ENCODE results near the gene NEURL1B. TPM values are rescaled to one million over a fixed set of nuclear protein-coding genes. Genes with fewer than 3 reads are reported as not detected.
A peak's percentile ranks its signal among the peaks of the same experiment; 100 is the strongest.

Gene NEURL1B
- 1 to 10 TPM; 3.0 to 3.3 TPM for total RNA-seq

DNA sequence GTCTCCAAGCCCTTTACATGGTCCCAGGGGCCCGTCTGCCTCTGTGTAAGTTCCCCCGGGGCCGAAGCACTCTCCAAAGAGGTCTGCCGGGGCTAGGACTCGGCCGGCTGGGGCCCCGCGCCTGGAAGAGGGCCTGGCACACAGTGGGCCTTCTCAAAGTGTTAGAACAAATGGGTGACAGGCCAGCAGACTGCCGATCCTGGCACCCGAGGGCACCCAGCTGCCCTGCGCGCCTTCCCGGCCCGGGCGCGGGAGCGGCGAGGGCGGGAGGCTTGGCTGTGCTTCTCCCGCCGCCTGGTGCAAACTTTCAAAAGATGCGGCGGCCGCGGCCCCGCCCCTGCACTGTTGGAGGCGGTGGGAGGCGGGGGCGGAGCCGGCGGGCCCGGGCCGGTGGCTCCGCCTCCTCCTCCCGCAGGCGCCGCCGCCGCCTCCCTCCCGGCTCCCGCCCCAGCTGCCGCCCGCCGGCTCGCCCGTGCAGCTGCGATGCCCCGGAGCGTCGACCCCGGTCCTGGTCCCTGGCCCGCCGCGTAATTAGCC is at the start of gene NEURL1B:
NEURL1B (plus strand) TSS at position 442 of the 537 bp plus-strand sequence. CDS start 144 bp downstream, outside the sequence.
- H3K4me1 Mint-ChIP-seq: peaks cover 9% of the 10 kb centered on the region
- peak; percentile 74 for DNase-seq
- ChIA-PET CTCF (interaction anchor here (1.2 kb wide), 1 partner anchor 56 kb away, joined by 3 read pairs; no protein-coding TSS in a partner anchor), POLR2A (interaction anchor here (0.9 kb wide), 1 partner anchor 56 kb away, joined by 4 read pairs; no protein-coding TSS in a partner anchor)
- no peaks in the 10 kb centered on the region for H3K36me3 Mint-ChIP-seq (ENCODE audit: low read depth)
- H3K9me3 Mint-ChIP-seq: no peaks in the 10 kb centered on the region
- peaks cover 46% of the 10 kb centered on the region for H3K27me3 Mint-ChIP-seq
- H3K27ac Mint-ChIP-seq: no peak within 1 kb of the TSS
- H3K4me3 Mint-ChIP-seq: peak within 1 kb of the TSS; percentile 62

DNA sequence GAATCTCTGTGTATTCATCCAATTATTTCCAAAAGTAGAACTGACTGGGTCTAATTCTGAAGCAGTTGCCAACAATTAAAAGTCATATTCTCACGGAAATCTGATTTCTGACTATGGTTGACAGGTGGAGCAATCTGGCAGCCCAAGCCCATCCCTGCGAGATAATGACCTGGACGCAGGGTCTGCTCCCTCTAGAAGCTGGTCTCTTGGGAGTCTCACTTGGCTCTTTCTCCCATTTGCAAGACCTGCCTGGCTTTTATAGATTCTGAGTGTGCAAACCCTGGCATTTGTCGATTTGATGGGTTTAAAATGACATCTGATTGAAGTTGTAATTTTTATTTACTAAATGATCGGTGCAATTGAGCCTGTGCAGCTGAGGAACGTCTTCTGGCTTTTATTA is 49.4 kb upstream of the NEURL1B start:
- no peaks in the 10 kb centered on the region for H3K36me3 Mint-ChIP-seq (ENCODE audit: low read depth)
- H3K27me3 Mint-ChIP-seq: peaks cover 2% of the 10 kb centered on the region
- CTCF ChIA-PET: no interaction called here
- POLR2A ChIA-PET: no interaction called here
- H3K4me1 Mint-ChIP-seq: no peaks in the 10 kb centered on the region
- DNase-seq: no peak
- peaks cover under 1% of the 10 kb centered on the region for H3K9me3 Mint-ChIP-seq
- H3K27ac Mint-ChIP-seq: no peak overlapping the region
- H3K4me3 Mint-ChIP-seq: no peak overlapping the region

GRCh38 chr5:172592881-172593280 is 48.2 kb upstream of the NEURL1B start:
- ChIA-PET POLR2A (no interaction called here), CTCF (no interaction called here)
- no peak overlapping the region for H3K27ac Mint-ChIP-seq
- H3K9me3 Mint-ChIP-seq: peaks cover 6% of the 10 kb centered on the region
- peaks cover 2% of the 10 kb centered on the region for H3K27me3 Mint-ChIP-seq
- DNase-seq: no peak
- no peaks in the 10 kb centered on the region for H3K4me1 Mint-ChIP-seq
- H3K4me3 Mint-ChIP-seq: no peak overlapping the region
- H3K36me3 Mint-ChIP-seq (ENCODE audit: low read depth): no peaks in the 10 kb centered on the region

DNA sequence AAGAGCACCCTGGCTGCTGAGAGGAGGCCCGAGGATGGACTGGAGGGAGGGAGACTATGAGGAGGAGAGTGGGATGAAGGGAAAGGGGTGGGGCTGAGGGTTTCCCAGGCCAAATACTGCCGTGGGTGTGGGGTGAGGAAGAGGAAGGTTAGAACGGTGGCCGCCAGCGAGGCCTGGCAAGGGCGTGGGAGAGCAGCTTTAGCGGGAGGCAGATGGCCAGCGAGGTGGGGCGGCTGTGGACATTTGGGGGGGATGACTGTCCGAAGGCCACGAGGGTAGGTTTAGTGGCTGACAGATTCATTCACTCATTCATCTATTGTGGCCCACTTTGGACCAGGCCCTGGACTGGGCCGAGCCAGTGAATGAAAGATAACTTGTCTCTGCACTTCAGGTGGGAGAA is 47.8 kb upstream of the NEURL1B start:
- Mint-ChIP-seq H3K9me3 (peaks cover 6% of the 10 kb centered on the region), H3K36me3 (ENCODE audit: low read depth) (no peaks in the 10 kb centered on the region), H3K4me3 (no peak overlapping the region), H3K27me3 (peaks cover 2% of the 10 kb centered on the region), H3K27ac (no peak overlapping the region), H3K4me1 (no peaks in the 10 kb centered on the region)
- DNase-seq: no peak
- POLR2A ChIA-PET: no interaction called here
- CTCF ChIA-PET: no interaction called here

- H3K36me3 Mint-ChIP-seq (ENCODE audit: low read depth): no peaks in the 10 kb centered on the region
- H3K27me3 Mint-ChIP-seq: peaks cover 2% of the 10 kb centered on the region
- peaks cover 6% of the 10 kb centered on the region for H3K9me3 Mint-ChIP-seq
- ChIA-PET POLR2A (no interaction called here), CTCF (no interaction called here)
- H3K27ac Mint-ChIP-seq: no peak overlapping the region
- H3K4me3 Mint-ChIP-seq: no peak overlapping the region
- DNase-seq: no peak
- H3K4me1 Mint-ChIP-seq: no peaks in the 10 kb centered on the region
Observed at GRCh38 chr5:172593721-172594235, 47.3 kb upstream of the NEURL1B start.

DNA sequence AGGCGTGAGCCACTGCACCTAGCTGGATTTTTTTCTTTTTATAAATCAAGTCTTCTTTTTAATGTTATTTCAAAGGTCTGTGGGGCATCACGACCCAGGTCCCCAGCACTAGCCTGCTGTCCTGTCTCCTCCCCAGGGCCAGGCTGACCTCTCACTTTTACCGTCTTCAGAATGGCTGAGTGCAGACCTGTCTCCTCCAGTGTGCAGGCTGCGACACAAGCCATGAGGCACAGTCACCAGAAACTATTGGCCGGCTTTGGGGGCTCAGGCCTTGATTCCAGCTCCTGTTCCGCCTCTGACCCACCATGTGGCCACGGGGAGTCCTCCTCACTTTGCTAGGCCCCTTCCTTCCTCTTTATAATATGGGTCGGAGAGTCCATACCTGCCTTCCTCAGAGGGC is 46.6 kb upstream of the NEURL1B start:
- Mint-ChIP-seq H3K36me3 (ENCODE audit: low read depth) (no peaks in the 10 kb centered on the region), H3K9me3 (peaks cover 6% of the 10 kb centered on the region), H3K27ac (no peak overlapping the region), H3K27me3 (peaks cover 2% of the 10 kb centered on the region), H3K4me1 (no peaks in the 10 kb centered on the region), H3K4me3 (no peak overlapping the region)
- DNase-seq: no peak
- ChIA-PET CTCF (no interaction called here), POLR2A (no interaction called here)

DNA sequence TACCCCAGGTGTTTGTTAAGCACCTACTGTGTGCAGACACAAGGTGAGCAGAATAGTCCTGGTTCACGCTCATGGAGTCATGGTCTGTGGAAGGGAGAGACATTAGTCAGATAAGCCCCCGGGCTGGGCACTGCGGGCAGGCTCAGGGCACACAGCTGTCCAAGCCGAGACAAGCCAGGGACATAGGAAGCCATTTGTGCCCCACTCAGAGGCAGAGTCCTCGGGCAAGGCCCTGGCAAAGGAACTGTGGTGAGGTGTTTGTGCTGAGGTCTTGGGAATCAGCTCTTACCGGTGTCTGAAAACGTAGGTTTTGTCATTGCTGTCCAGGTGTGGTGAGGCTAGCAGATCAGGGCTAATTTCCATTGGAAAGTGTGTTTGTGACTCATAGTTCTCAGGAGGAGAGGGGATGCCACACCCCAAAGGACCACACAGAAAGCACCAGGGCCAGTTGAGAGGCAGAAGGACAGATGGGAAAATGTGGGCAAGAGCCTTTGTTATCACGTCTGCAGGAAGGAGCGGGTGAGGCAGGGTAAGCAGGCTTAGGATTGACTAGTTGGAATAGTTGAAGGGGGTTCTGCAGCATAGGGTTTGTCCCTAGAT is 46.1 kb upstream of the NEURL1B start:
- ChIA-PET CTCF (no interaction called here), POLR2A (no interaction called here)
- Mint-ChIP-seq H3K36me3 (ENCODE audit: low read depth) (no peaks in the 10 kb centered on the region), H3K27ac (no peak overlapping the region), H3K4me1 (no peaks in the 10 kb centered on the region), H3K9me3 (peaks cover 6% of the 10 kb centered on the region), H3K27me3 (peaks cover 2% of the 10 kb centered on the region), H3K4me3 (no peak overlapping the region)
- no peak for DNase-seq

- Mint-ChIP-seq H3K4me3 (no peak overlapping the region), H3K27ac (no peak overlapping the region), H3K27me3 (peaks cover 2% of the 10 kb centered on the region), H3K9me3 (peaks cover 6% of the 10 kb centered on the region), H3K36me3 (ENCODE audit: low read depth) (no peaks in the 10 kb centered on the region), H3K4me1 (no peaks in the 10 kb centered on the region)
- no peak for DNase-seq
- CTCF ChIA-PET: no interaction called here
- POLR2A ChIA-PET: no interaction called here
Observed at GRCh38 chr5:172595596-172596455, 45.2 kb upstream of the NEURL1B start.

DNA sequence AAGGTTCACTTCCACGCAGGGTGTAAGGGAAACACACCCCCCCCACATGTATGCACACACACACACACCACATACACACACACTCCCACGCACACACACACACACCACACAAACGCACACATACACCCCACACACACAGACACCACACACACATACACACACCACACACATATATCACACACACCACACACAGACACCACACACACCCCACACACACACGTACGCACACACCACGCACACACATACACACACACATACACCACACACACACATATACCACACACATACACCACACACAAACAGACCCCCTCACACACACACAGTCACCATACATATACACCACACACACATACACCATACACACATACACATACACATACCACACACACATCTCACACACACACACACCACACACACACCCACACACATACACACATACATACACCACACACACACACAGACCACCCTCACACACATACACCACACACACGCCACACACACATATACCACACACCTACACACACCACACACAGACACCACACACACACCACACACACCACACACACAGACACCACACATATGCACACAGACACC is 44.3 kb upstream of the NEURL1B start:
- H3K27ac Mint-ChIP-seq: no peak overlapping the region

GRCh38 chr5:172597755-172598155 is 43.3 kb upstream of the NEURL1B start:
- ChIA-PET CTCF (no interaction called here), POLR2A (no interaction called here)
- no peaks in the 10 kb centered on the region for H3K27me3 Mint-ChIP-seq
- H3K27ac Mint-ChIP-seq: no peak overlapping the region
- DNase-seq: no peak
- H3K4me1 Mint-ChIP-seq: no peaks in the 10 kb centered on the region
- peaks cover 6% of the 10 kb centered on the region for H3K9me3 Mint-ChIP-seq
- H3K4me3 Mint-ChIP-seq: no peak overlapping the region
- H3K36me3 Mint-ChIP-seq (ENCODE audit: low read depth): no peaks in the 10 kb centered on the region

More for the DNA sequence above, 44.3 kb upstream of the NEURL1B start:
- CTCF ChIA-PET: no interaction called here
- POLR2A ChIA-PET: no interaction called here
- no peaks in the 10 kb centered on the region for H3K36me3 Mint-ChIP-seq (ENCODE audit: low read depth)
- H3K9me3 Mint-ChIP-seq: peaks cover 6% of the 10 kb centered on the region
- H3K4me3 Mint-ChIP-seq: no peak overlapping the region
- DNase-seq: no peak
- no peaks in the 10 kb centered on the region for H3K27me3 Mint-ChIP-seq
- no peaks in the 10 kb centered on the region for H3K4me1 Mint-ChIP-seq

- no peaks in the 10 kb centered on the region for H3K36me3 Mint-ChIP-seq (ENCODE audit: low read depth)
- H3K27ac Mint-ChIP-seq: no peak overlapping the region
- H3K4me3 Mint-ChIP-seq: no peak overlapping the region
- peaks cover 6% of the 10 kb centered on the region for H3K9me3 Mint-ChIP-seq
- H3K27me3 Mint-ChIP-seq: no peaks in the 10 kb centered on the region
- CTCF ChIA-PET: no interaction called here
- DNase-seq: no peak
- H3K4me1 Mint-ChIP-seq: no peaks in the 10 kb centered on the region
- POLR2A ChIA-PET: no interaction called here
Observed at GRCh38 chr5:172598251-172599203, 42.5 kb upstream of the NEURL1B start.

DNA sequence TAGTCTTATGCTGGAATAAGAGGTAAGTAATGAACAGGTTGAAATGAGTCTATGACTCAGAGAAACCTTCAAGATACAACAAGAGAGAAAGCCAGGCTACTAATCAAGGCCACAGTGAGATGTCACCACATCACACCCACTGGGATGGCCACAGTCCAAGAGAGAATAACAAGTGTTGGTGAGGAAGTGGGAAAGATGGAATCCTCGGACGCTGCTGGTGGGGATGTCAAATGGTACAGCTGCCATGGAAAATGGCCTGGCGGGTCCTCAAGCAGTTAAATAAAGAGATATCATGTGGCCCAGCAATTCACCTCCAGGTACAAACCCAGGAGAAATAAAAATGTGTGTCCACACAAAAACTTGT is 41.9 kb upstream of the NEURL1B start:
- DNase-seq: no peak
- CTCF ChIA-PET: no interaction called here
- no peaks in the 10 kb centered on the region for H3K4me1 Mint-ChIP-seq

More for the DNA sequence above, 41.9 kb upstream of the NEURL1B start:
- no peak overlapping the region for H3K4me3 Mint-ChIP-seq
- POLR2A ChIA-PET: no interaction called here
- H3K36me3 Mint-ChIP-seq (ENCODE audit: low read depth): no peaks in the 10 kb centered on the region
- peaks cover 1% of the 10 kb centered on the region for H3K27me3 Mint-ChIP-seq
- H3K27ac Mint-ChIP-seq: no peak overlapping the region
- peaks cover 6% of the 10 kb centered on the region for H3K9me3 Mint-ChIP-seq
